GM21786 (cell line): ENCODE data around the gene LIN7C.

Experiments
- ATAC-seq: cut with Tn5 transposase; IDR thresholded peaks from one replicate; pipeline ENCODE4 v1.9.1; 2021; ENCODE audit not compliant: unreplicated experiment

LIN7C gene

DNA sequence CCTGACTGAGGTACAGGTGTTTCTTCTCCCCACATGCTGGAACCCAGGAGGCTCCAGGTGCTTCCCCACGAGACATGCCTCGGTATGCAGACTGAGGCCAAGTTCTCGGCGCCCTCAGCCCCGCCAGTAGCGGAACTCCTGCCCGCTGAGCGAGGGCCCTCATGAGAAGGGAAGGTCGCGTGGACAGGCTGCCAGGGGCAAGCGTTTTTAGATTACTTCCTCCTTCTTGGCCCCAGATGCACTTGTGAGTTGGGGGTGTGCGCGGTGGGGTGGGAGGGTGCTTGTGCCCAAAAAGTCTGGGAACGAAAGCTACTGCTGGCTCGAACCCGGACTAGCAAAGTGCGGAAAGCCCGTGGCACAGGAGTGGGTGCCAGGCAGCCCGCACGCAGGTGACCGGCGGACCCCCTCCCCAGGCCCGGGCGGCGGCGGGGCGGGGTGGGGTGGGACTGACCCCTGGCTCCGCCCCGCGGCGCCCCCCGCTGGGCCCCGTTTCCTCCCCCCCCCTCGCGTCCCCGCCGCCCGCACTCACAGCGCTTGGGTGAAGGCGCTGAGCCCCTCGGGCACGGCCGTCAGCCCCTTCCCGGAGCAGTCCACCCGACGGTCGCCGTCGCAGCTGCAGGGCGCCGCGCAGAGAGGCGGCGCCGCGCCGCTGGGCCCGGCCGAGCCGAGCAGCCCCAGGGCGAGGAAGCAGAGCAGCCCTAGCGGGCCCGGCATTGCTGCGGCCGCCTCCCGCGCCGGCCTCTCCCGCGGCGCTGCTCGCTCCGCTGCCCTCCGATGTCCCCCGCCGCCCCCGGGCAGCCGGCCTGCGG lies 34.8 kb downstream of the LIN7C start:
- peak; percentile 35 for ATAC-seq

DNA sequence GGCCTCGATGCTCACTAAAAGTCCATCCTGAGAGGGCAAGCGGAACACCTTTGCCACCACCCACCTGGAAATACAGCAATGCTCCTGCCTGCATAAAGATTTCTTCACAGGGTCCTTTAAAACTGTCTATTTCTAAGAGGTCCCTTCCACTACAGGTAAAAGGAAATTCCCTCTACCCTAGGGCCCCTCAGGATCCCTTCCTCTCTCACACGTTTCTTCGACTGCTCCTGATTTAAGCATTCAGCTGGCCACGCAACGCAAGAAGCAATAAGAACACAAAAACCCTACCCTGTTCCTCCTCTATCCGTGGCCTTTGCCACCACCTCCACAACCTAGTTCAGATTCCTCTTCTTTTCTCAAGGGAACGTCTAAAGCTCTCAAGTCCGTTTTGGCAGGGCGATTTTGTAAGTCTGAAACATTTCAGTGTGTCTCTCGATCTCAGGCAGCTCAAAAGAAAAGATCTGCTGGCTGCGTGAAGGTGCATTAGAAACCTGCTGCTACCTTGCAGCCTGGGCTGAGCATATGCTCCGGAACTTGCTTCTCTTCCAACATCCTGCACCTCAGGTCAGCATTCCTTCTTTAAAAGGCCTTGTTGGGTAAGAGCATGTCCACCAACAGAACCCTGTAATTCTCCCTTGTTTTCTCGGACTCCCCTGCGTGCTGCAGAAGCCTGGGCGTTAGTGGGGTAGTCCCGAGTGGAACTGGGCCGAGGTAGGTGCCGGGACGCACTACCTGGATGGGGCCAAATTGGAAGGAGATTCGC lies 35.6 kb downstream of the LIN7C start:
- ATAC-seq: no peak

DNA sequence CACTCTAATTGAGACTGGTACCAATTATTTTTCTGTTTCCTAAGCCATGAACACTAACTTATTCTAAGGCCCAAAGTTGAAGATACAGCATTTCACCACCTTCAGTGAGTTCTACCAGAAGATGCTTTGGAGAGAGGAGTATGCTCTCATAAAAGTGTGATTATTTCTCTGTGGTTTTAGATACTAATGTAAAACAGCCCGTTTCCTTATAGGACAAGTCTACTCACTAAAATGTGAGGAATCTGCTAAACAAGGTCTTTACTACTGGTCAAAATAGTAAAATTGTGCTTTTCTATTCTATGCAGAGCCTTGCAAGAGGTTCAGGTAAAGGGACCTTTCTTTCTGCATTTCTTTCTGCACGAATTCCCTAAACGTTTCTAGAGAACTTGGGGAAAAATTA lies 36.4 kb downstream of the LIN7C start:
- ATAC-seq: no peak

DNA sequence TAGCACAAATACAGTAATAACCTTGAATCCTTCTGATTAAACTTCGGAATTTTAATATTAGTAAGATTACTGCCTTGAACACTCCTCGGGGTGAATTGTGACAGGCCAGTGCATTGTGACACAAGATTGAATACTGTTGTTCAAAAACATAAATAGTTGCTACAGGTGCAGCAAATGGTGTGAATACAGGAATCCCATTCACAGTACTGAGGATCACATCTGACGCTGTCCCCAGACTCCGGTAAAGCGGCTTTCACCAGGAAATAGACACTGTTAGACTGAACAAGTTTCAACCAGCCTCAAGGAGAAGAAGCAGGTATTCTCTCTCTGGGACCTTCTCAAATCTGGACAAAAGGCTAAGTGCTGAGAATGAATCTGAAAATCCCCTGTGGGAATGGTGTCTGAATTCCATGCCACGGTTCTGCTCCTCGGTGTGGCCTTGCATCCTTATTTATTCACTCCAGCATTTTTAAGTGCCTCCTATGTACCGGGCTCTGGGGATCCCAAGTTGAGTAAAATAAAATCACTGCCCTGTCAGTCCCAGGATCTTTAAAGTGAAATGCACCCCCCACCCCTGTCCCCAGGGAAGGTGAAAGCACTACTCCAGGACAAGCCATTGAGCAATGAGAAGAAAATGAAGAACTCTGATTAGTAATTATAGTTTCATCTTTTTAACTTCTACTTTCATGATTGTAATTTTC lies 37.4 kb downstream of the LIN7C start:
- ATAC-seq: no peak

DNA sequence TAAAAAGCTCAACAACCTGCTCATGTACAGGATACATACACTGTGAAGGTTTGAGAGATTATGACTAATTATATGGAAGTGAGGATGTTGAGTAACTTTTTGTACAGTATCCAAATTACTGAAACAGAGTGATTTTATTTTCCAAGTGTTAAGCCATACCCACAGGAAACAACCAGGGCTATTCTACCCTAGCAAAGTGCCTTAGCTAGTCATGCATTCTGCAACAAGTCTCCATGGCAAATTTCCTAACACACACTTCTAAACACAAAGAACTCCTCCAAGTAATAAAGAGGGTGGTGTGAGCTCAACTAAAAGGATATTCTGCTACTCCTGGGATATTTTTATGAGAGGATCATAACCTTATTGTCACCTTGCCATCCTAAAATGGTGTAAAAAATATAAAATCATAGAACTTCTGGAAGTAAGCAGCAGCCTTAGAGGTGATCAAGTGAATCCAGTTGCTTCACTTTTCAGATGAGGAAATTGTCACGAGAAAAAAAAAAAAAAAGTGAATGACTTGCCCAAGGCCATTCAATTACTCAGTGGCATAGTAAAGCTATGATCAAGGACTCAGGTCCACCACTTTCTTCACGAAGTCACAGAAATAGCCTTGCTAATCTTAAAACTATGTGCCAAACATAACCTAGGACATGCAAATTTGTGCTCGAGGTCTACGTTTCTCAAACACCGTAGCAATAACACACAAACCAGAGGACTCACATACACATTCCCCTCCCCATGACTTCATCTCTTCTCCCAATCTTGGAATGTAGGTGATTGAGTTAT lies 38.2 kb downstream of the LIN7C start:
- no peak for ATAC-seq

DNA sequence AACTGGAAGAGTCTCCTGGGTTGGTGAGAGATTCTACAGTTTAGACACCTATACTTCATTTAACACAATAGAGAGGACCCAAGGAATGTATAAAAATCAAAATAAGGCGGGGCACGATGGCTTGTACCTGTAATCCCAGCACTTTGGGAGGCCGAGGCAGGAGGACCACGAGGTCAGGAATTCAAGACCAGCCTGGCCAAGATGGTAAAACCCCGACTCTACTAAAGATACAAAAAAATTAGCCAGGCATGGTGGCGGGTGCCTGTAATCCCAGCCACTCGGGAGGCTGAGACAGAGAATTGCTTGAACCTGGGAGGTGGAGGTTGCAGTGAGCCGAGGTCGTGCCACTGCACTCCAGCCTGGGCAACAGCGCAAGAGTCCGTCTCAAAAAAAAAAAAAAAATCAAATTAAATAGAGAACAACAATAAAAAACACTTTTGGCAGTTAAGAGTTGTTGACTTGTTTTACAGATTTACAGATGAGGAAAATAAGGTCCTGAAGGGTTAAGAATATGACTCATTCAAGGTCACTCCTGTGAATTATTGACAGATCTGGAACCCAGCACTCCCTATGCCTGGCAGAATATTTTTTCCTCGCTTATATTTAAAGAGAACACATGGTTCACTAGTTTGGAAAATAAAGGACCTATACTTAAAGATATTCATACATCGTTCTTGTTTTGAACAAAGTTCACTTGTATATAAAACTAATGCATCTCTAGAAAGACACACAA lies 39.2 kb downstream of the LIN7C start:
- no peak for ATAC-seq

DNA sequence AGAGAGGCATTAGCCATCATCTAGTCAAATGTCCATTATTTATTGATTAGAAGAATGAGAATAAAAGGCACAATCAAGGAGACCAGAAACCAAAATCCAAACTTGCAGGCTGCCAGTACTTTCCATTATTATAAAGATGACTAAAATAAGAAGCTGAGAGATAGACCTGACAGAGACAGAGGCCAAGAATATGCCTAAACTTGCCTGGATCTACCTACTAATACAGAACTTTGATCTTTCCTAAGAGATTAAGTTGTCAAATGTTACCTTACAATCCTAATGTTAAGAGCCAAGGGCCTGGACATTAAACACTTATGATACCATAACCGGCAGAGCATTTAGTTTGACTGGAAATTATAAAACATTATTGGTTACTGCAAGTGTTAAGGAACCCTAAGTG lies 40.2 kb downstream of the LIN7C start:
- no peak for ATAC-seq

DNA sequence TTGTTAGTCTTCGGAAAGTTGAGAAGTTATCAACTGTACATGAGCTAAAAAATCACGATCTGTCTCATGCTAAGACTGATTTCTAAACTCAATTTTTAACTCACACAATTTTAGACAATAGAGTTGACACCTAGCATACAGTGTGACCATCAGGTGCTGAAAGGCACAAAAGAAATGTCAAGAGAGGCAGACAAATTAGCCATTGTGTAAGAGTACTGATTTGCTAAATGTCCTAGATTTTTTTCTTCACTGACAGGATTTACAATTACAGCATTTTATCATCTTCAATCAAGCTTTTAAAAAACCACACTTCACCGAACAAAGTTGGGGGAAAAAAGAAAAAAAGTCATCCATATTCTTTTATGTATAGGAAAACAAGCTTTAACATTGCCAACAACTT lies 40.9 kb downstream of the LIN7C start:
- no peak for ATAC-seq

DNA sequence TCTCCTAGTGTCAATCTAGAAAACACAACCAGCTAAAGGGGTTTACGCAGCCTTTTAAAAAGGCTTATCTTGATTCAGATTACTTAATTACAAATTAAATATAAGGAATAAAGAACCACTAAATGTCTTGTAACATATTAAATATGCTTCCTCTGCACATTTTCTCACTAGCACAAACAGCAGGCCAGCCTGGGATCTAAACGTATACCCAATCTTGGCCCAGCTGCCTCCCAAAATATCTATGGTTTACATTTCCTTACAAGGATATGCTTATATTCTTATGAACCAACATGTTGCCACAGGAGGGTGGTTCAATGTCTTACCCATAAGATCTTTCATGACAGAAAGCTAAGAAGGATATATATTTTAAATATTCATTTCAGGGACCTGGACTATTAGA lies 41.7 kb downstream of the LIN7C start:
- no peak for ATAC-seq

DNA sequence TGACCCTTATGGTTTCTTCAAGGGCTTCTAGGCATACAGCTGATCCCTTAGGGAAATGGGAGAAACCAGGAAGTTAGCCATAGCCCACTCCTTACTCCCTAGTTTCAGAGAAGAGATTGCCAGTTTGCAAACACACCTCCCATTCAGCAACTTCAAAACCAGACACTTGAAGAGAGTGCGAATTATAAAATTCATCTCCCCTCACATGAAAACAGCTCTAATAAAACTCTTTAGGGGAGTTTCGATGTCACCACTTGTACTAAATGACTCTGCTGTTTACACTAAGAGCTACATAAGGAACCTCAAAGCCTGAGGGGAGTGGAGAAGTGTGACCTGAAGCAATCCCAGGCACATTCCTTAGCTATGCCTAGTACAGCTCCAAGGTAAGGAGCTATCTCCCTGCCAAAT lies 42.3 kb downstream of the LIN7C start:
- ATAC-seq: no peak

DNA sequence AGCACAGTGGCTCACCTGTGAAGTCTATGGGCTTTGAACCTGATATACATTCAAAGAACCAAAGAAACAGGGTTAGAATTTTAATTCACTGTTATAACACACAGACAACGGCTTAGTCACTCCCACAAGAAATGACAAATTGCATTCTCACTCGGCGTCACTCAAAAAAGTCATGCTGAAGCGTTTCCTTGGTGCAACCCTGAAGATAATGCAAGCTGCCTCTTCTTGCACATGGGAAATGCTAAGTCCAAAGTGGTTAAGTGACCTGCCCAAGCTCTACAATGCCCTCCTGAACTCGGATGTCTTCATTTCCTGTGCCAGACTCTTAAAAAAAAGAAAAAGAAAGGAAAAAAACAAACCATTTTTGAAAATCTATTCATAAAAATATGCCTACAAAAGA lies 44.0 kb downstream of the LIN7C start:
- ATAC-seq: no peak

DNA sequence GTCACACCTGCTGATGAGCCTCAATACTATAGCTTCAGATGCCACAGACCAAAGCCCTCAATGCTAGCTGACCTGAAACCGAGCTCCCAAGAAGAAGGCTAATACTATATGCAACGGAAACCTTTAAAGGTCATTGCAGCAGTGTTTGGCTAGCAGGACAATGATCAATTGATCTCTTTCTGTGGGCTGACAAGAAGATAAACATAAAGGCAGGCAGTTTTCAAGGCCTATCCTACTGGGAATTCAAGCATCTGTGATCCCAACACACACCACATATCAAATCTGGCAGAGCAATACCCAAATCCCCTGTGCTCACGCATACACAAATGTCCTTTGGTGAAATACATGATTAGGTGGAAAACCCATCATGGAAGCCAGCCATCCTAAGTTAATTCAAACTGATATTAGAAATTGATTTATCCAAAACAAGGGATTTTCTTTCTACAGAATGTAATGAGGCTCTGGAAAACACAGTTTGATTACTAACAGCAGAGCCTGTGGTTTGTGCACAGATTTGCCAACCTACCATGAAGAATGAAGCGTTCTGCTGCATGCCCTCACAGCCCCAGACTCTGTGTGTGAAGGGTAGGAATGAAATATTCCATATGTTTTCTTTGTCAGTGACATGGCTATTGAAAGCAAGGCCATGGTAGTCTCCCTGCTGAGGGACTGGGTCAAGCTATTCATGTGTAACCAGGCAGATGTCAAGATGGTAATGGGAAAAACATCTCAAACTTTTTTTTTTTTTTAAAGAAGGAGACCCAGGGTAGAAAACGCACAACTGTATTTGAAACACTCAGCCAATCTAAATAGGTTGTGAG lies 46.2 kb downstream of the LIN7C start:
- ATAC-seq: no peak

DNA sequence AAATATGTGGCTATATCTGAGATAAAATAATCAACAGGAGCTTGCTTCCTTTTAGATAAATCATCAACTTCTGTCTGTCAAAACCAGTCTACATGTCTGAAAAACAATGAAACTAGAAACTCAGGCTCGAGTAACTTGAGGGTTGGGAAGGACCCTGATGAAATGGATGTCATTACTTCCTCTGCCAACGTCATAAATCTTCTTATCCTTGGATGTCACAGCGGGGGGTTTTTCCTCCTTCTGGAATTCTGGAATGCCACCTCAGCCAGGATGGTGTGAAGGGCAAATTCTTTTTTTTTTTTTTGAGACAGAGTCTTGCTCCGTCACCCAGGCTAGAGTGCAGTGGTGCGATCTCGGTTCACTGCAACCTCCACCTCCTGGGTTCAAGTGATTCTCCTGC lies 47.4 kb downstream of the LIN7C start:
- ATAC-seq: no peak

DNA sequence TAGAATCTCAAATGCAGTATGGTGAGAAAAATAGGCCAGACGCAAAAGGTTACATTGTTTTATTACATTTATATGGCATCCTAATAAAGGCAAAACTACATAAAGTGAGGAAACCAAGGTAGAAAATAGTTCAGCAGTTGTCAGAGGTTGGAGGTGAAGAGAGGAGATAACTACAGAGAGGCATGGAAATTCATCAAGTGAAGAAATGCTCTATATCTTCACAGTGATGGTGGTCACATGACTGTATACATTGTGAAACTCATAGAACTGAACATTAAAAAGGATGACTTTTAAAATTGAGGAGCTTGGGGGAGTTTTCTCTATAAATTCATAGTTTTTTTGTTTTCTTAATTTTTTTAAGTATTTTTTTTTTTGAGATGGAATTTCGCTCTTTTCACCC lies 48.4 kb downstream of the LIN7C start:
- ATAC-seq: no peak

DNA sequence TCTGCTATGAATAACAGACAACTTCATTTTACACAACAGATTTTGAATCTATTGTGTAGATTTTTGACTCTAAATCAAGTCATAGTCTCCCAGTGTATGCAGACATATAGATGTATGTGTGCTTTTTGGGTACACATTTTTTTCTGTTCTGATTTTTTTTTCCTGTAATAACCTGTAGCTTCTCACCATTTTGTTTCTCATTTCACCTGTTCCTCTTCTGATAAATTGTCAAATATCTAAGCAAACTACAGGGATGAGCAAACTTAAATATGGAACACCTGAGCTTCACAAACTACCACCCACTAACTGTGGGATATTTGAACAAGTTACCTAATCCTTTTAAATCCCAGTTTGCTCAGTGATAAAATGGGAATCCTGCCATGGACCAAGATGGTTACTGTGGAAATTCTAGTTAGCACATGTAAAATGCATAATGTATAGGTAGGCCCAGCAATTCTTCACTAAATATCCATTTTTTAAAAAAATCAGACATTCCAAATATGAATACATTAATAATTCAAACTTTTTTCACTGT lies 49.7 kb downstream of the LIN7C start:
- no peak for ATAC-seq

DNA sequence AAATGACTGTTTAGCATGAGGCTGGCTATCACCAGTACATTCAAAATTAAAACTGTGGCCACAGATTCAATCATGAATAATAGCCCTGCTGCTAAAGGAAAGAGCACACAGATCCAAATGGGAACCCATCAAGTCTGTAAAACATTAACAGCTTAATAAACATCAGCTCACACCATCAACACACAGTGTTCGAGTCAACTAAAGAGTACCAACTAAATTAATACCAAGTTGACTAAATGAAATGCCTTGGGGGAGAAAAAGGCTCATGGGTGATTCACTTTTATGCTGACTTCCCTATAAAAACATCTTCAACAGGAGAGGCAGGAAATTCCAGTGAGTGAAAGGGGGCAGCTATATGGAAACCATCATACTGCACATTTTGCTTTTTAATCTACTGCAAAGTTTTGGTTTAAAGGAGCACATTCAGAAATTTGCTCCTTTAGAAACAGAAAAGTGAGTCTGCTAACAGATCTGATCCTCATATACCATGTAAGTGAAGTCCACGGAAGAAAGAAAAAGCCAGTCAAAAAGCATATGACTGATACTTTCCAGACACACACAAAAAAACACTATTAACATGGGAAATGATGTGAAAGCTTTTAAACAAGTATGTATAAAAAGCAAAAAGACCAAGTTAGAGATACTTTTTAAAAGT lies 50.3 kb downstream of the LIN7C start:
- no peak for ATAC-seq

DNA sequence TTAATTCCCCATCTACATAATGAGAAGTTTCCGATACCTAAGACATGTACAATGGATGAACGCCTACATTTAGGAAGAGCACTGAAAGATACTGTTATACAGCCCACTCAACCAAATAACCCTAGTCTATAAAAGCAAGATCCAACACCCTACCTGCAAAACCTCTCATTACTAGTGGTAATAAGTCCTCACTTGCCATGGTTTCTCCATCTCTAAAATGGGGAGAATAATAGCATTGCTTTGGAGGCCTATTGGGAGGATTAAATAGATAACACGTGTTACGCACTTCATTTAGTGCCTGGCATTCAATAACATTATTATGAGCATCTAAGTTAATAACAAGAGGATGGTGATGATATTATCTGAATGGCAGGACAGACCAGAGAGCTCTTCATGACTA lies 50.9 kb downstream of the LIN7C start:
- no peak for ATAC-seq

DNA sequence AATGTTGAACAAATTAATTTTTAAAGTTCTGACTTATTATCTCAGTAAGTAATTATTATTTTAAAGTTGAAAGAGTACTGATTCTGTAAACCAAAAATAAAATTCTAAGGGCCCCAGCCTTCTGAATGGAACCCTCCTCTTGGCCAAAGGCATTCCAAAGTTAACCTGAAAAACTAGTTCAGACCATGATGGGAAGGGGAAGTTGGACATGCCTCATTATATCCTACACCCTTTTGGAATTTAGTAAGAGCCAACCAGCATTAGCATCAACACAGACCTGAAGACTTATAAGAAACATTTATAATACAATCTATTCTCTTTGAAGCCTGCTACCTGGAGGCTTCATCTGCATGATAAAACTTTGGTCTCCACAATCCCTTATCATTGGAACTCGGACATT lies 52.9 kb downstream of the LIN7C start:
- no peak for ATAC-seq

DNA sequence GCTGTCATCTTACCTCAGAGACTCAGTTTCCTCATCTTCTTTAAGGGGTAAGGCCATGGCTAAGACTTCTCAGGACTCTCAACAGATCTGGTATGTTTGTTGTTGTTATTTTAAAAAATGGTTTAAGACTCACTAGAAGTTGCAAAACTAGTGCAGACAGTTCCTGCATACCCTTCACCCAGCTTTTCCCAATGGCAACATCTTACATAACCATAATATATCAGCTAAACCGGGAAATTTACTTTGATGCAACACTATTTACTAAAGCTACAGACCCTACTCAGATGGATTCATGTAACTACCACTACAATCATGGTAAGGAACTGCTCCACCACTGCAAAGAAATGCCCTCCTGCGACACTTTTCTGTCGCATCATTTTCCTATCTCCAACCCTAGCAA lies 54.4 kb downstream of the LIN7C start:
- ATAC-seq: no peak
